Thymus (tissue), 11 donors: ENCODE results near the gene HPSE. TPM values are rescaled to one million over a fixed set of nuclear protein-coding genes. Genes with fewer than 3 reads are reported as not detected.

Experiments
- DNase-seq, 9 donors: peaks; one replicate each; pipeline ENCODE4 v3.0.0-alpha.2; 2013; ENCODE audit warnings: low spot score in 9 of 9, low read depth in 6 of 9, missing footprints in 1 of 9
- H3K27ac ChIP-seq, 2 donors: one replicate each; pipeline ENCODE4 v1.5.1; 2013; ENCODE audit warnings: control low read depth in 1 of 2, low read depth in 1 of 2, low read length in 1 of 2, mild to moderate bottlenecking in 1 of 2, moderate library complexity in 1 of 2
- H3K27me3 ChIP-seq, 2 donors: one replicate each; pipeline ENCODE4 v1.5.1; 2013; ENCODE audit warnings: low read length in 1 of 2; ENCODE audit not compliant: control insufficient read depth in 2 of 2, insufficient read depth in 1 of 2
- H3K36me3 ChIP-seq, 2 donors: one replicate each; pipeline ENCODE4 v1.5.1; 2013; ENCODE audit warnings: low read length in 1 of 2, mild to moderate bottlenecking in 1 of 2, moderate library complexity in 1 of 2; ENCODE audit not compliant: control insufficient read depth in 2 of 2, insufficient read depth in 2 of 2
- H3K4me1 ChIP-seq, 2 donors: one replicate each; pipeline ENCODE4 v1.5.1; 2013; ENCODE audit warnings: low read length in 2 of 2; ENCODE audit not compliant: control insufficient read depth in 2 of 2, insufficient read depth in 2 of 2
- H3K4me3 ChIP-seq, 2 donors: one replicate each; pipeline ENCODE4 v1.5.1; 2013; ENCODE audit warnings: low read length in 2 of 2, control low read depth in 1 of 2, mild to moderate bottlenecking in 1 of 2
- H3K9me3 ChIP-seq, 2 donors: one replicate each; pipeline ENCODE4 v1.5.1; 2013; ENCODE audit warnings: low read length in 1 of 2, mild to moderate bottlenecking in 1 of 2; ENCODE audit not compliant: control insufficient read depth in 2 of 2, insufficient read depth in 1 of 2
- WGBS: extraction: QIAGEN DNeasy Blood & Tissue Kit; methylation state at CpG from one replicate; pipeline ENCODE4 v1.1.7; 2013; 5-methylcytosine and 5-hydroxymethylcytosine counted together
- polyA plus RNA-seq: library from polyadenylated mRNA; stranded (reverse); fragments of 200-250 nt; gene quantifications from one replicate; pipeline ENCODE4 v1.2.3, GENCODE V29; 2013
- total RNA-seq: library from RNA; stranded (reverse); fragments of 120-200 nt; gene quantifications from one replicate; pipeline ENCODE4 v1.2.4, GENCODE V29; 2013
- donor health status: healthy.

HPSE gene
- total and polyA plus RNA-seq, 2 donors = 1.7 to 4.3 TPM

DNA sequence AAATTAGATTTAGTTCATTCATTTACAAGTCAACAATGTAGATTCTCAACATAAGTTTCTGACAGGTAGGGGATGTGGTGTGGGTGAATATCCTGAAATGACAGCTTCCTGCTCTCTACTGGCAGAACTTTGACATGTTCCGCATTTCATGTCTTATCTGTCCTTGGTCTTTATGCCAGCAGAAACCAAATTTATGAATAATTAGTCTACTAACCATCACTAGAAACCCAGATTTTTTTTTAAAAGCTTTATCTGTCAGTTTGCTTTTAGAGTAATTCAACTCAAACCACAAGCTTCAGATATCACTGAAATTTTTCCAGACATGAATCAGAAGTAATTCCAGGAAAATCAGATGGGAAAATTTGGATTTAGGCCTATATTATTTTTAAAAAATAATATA is 68.0 kb downstream of the HPSE start:
- no peaks in the 10 kb centered on the region for H3K27me3 ChIP-seq
- no peaks in the 10 kb centered on the region for H3K9me3 ChIP-seq
- WGBS = 80% methylated on average over 1 of the region's 1 CpG
- H3K4me1 ChIP-seq = no peaks in the 10 kb centered on the region
- H3K27ac ChIP-seq = no peak overlapping the region
- DNase-seq = no peak
- no peak overlapping the region for H3K4me3 ChIP-seq
- no peaks in the 10 kb centered on the region for H3K36me3 ChIP-seq

DNA sequence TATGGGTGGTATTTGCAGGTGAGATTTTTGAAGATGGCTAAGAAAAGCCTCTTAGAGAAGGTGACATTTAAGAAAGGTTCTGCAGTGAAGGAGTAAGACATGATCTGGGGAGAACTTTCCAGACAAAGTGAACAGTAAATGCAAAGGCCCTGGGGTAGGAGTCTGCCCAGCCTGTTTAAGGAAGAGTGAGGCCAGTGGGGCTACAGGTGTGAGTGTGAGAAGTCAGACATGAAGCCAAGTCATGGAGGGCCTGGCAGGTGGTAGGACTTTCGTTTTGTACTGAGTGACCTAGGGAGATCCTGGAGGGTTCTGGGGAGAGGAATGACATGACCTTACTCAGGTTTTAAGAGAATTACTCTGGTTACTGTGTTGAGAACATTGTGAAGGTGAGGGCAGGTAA is 71.5 kb downstream of the HPSE start:
- Histone ChIP-seq H3K27ac (no peak overlapping the region), H3K27me3 (no peaks in the 10 kb centered on the region), H3K4me1 (no peaks in the 10 kb centered on the region), H3K4me3 (no peak overlapping the region), H3K9me3 (no peaks in the 10 kb centered on the region), H3K36me3 (no peaks in the 10 kb centered on the region)
- DNase-seq = no peak
- WGBS = 97% methylated on average over 1 of the region's 1 CpG

DNA sequence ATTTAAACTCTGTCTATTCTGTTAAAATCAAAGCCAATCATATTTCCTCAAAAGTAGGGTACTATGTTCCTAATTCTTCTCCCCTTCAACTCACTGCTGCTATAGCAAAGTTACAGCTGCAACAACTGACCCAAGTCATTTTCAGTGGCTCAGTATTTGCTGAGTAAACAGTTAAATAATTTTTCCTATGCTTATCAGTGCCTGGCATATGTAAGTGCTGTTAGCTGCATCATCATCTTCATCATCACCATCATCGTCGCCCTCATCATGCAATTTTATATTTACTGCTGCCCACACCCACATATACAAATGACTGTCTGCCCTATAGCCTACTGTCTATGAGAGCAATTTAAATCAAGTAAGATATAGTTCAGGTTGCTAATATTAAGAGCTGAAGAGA is 72.0 kb downstream of the HPSE start:
- Histone ChIP-seq H3K4me3 (no peak overlapping the region), H3K27me3 (no peaks in the 10 kb centered on the region), H3K27ac (no peak overlapping the region), H3K4me1 (no peaks in the 10 kb centered on the region), H3K36me3 (no peaks in the 10 kb centered on the region), H3K9me3 (no peaks in the 10 kb centered on the region)
- no peak for DNase-seq
- 96% methylated on average over 2 of the region's 2 CpGs for WGBS

GRCh38 chr4:83261307-83261706 is 73.3 kb downstream of the HPSE start:
- H3K4me1 ChIP-seq = no peaks in the 10 kb centered on the region
- H3K9me3 ChIP-seq = no peaks in the 10 kb centered on the region
- 97% methylated on average over 5 of the region's 5 CpGs for WGBS
- no peak overlapping the region for H3K27ac ChIP-seq
- no peaks in the 10 kb centered on the region for H3K27me3 ChIP-seq
- H3K4me3 ChIP-seq = no peak overlapping the region
- no peak for DNase-seq
- H3K36me3 ChIP-seq = no peaks in the 10 kb centered on the region

- H3K36me3 ChIP-seq = no peaks in the 10 kb centered on the region
- no peaks in the 10 kb centered on the region for H3K4me1 ChIP-seq
- H3K9me3 ChIP-seq = no peaks in the 10 kb centered on the region
- no peak overlapping the region for H3K27ac ChIP-seq
- 97% methylated on average over 1 of the region's 1 CpG for WGBS
- no peak for DNase-seq
- H3K4me3 ChIP-seq = no peak overlapping the region
- H3K27me3 ChIP-seq = no peaks in the 10 kb centered on the region
Observed at GRCh38 chr4:83259586-83259985, 75.1 kb downstream of the HPSE start.

DNA sequence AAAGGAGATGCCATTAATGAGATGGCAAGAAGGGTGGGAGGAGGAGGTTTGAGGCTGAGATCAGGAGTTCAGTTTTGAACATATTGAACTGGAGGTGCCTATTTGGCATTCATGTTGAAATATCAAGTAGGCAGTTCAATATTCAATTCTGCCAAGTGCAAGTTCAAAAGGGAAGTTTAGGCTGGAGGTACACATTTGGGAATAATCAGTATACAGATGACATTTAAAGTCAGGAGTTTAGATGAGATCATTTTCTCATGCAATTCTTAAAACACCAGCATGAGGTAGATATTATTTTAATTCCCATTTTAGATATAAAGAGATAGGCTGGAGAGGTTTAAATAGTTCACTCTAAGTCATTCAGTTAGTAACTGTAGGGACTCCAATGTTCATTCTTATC is 76.2 kb downstream of the HPSE start:
- no peaks in the 10 kb centered on the region for H3K9me3 ChIP-seq
- no peaks in the 10 kb centered on the region for H3K27me3 ChIP-seq
- no peaks in the 10 kb centered on the region for H3K4me1 ChIP-seq
- H3K27ac ChIP-seq = no peak overlapping the region
- H3K36me3 ChIP-seq = no peaks in the 10 kb centered on the region
- no peak for DNase-seq
- no peak overlapping the region for H3K4me3 ChIP-seq

GRCh38 chr4:83257811-83258210 is 76.8 kb downstream of the HPSE start:
- no peak overlapping the region for H3K4me3 ChIP-seq
- H3K4me1 ChIP-seq = no peaks in the 10 kb centered on the region
- 97% methylated on average over 7 of the region's 7 CpGs for WGBS
- H3K9me3 ChIP-seq = no peaks in the 10 kb centered on the region
- no peak overlapping the region for H3K27ac ChIP-seq
- no peaks in the 10 kb centered on the region for H3K27me3 ChIP-seq
- no peak for DNase-seq
- no peaks in the 10 kb centered on the region for H3K36me3 ChIP-seq

DNA sequence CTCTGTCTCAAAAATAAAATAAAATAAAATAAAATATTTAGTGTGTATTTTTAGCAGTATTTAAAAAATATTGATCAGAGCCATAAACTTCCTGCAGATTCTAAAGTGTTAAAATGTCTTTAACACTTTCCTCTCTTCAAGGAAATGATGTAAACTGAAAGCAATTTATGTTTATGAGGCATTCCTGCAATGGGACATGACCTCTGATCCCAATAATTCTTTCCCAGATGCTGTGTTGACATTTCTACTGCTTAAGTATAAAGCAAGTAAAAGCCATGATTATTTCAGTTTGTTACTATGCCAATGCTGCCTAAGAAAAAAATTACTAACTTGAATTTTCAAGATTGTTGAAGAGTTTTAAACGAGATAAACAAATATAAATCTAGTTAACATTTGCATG is 79.1 kb downstream of the HPSE start:
- DNase-seq = no peak
- H3K27ac ChIP-seq = no peak overlapping the region
- no peak overlapping the region for H3K4me3 ChIP-seq
- no peaks in the 10 kb centered on the region for H3K27me3 ChIP-seq
- H3K4me1 ChIP-seq = peaks cover 0 to 7% of the 10 kb centered on the region in 2 donors
- WGBS = 94% methylated on average over 1 of the region's 1 CpG
- no peaks in the 10 kb centered on the region for H3K36me3 ChIP-seq
- no peaks in the 10 kb centered on the region for H3K9me3 ChIP-seq

DNA sequence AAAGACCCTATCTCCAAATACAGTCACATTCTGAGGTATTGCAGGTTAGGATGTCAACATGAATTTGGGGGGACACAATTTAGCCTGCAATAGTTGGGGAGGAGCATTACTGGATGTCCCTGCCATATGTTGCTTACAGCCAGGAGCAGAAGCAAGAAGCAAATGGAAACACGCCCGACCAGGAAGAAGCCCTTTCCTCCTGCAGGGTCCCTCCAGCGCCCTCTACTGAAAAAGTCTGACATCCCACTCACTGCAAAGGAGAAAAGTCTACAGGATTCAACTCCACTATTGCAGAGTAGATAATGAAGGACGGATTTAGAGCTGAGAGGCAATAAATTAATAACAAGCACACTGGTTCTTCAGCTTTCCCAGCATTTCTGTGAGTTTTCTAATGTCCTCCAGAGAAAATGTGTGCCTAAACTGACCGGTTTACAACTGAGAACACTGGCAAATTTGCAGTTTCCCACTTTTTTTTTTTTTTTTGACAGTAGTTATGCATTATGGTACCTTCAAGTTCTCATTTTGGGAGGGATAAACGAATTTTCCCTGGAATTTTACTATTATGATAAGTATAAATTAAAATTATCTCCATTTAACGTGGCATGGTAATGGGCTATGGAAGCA is 81.8 kb downstream of the HPSE start:
- H3K4me3 ChIP-seq = no peak overlapping the region
- peaks cover 0 to 7% of the 10 kb centered on the region in 2 donors for H3K4me1 ChIP-seq
- peak; percentile 37 to 91 (median 74) for DNase-seq
- no peaks in the 10 kb centered on the region for H3K9me3 ChIP-seq
- no peaks in the 10 kb centered on the region for H3K27me3 ChIP-seq
- H3K36me3 ChIP-seq = no peaks in the 10 kb centered on the region
- WGBS = 37% methylated on average over 7 of the region's 7 CpGs
- H3K27ac ChIP-seq = no peak overlapping the region

GRCh38 chr4:83251447-83251830 is 83.2 kb downstream of the HPSE start:
- no peak for DNase-seq
- no peak overlapping the region for H3K4me3 ChIP-seq
- no peak overlapping the region for H3K27ac ChIP-seq
- peaks cover 0 to 7% of the 10 kb centered on the region in 2 donors for H3K4me1 ChIP-seq
- H3K9me3 ChIP-seq = no peaks in the 10 kb centered on the region
- no peaks in the 10 kb centered on the region for H3K36me3 ChIP-seq
- 54% methylated on average over 2 of the region's 2 CpGs for WGBS
- no peaks in the 10 kb centered on the region for H3K27me3 ChIP-seq
